Cardiac fibroblast (primary cell): Measurements from ENCODE around the gene PDE4D.

Experiments
- DNase-seq, 2 donors: peaks; one replicate each; pipeline versions ENCODE4 v3.0.0 to v3.0.0-alpha.2; 2010; ENCODE audit warnings: low read depth in 2 of 2
- H3K4me3 ChIP-seq, 2 donors: replicated peaks in 1 of 2; 1 replicate in 1 of 2; 2 replicates in 1 of 2; pipeline ENCODE4 v1.5.1; 2011; ENCODE audit warnings: low read depth in 2 of 2, low read length in 2 of 2, mild to moderate bottlenecking in 2 of 2, moderate library complexity in 1 of 2
- CTCF ChIP-seq: IDR thresholded peaks from one replicate; pipeline ENCODE4 v1.5.1; 2011; ENCODE audit warnings: low read depth, mild to moderate bottlenecking, low read length, inconsistent platforms

PDE4D gene

GRCh38 chr5:59197911-59198310, 695.6 kb downstream of the PDE4D start:
- TF ChIP-seq CTCF, result no peak
- no peak overlapping the region for H3K4me3 ChIP-seq
- DNase-seq, result no peak

GRCh38 chr5:59193616-59194319, 699.8 kb downstream of the PDE4D start:
- TF ChIP-seq CTCF, result no peak
- no peak overlapping the region for H3K4me3 ChIP-seq
- DNase-seq, result peak; percentile 92 to 95

- no peak overlapping the region for H3K4me3 ChIP-seq
- TF ChIP-seq CTCF, result no peak
- DNase-seq, result no peak
Observed at GRCh38 chr5:59190746-59191145, 702.8 kb downstream of the PDE4D start.

GRCh38 chr5:59189472-59190244, 703.9 kb downstream of the PDE4D start:
- no peak for TF ChIP-seq CTCF
- peak; percentile 10 to 63 for DNase-seq
- H3K4me3 ChIP-seq, result no peak overlapping the region

GRCh38 chr5:59188419-59189225, 704.9 kb downstream of the PDE4D start:
- TF ChIP-seq CTCF, result peak; percentile 54
- H3K4me3 ChIP-seq, result peak overlapping the region in 1 of 2 donors; percentile 15

GRCh38 chr5:59187857-59188256, 705.7 kb downstream of the PDE4D start:
- DNase-seq, result peak; percentile 59 to 66
- TF ChIP-seq CTCF, result no peak
- H3K4me3 ChIP-seq, result peak overlapping the region in 1 of 2 donors; percentile 9

More at GRCh38 chr5:59188419-59189225, 704.9 kb downstream of the PDE4D start:
- peak; percentile 83 to 85 for DNase-seq
